ENCODE data around the gene LRPAP1.

LRPAP1 gene

GRCh38 chr4:3501126-3501824, 30.9 kb downstream of the LRPAP1 start:
- DNase-seq (ENCODE audit: low read depth): no peak
- no peak overlapping the region for H3K4me3 ChIP-seq (replicated peaks; ENCODE audit: low read depth, low read length)

DNA sequence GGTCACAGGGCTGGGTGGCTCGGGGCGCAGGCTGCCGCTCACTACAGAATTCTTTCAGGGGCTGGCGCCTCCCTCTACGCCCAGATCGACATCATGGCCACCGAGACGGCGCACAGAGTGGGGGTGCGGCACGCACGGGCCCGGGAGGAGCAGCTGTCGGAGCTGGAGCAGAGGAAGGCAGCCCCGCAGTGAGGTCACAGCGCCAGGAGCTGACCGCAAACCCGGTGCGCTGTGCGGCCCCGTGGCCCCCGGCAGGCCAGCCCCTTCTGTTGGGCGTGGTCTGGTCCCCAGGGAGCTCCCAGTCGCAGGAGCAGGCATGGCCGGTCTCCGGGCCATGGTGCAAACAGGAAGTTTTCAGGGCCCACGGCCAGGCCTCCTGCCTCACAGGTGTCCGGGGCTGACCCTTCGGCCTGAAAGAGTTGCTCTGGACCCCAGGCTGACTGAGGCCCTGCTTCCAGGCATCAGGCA, 31.6 kb downstream of the LRPAP1 start:
- DNase-seq (ENCODE audit: low read depth): no peak
- TF ChIP-seq, protein P1, sequence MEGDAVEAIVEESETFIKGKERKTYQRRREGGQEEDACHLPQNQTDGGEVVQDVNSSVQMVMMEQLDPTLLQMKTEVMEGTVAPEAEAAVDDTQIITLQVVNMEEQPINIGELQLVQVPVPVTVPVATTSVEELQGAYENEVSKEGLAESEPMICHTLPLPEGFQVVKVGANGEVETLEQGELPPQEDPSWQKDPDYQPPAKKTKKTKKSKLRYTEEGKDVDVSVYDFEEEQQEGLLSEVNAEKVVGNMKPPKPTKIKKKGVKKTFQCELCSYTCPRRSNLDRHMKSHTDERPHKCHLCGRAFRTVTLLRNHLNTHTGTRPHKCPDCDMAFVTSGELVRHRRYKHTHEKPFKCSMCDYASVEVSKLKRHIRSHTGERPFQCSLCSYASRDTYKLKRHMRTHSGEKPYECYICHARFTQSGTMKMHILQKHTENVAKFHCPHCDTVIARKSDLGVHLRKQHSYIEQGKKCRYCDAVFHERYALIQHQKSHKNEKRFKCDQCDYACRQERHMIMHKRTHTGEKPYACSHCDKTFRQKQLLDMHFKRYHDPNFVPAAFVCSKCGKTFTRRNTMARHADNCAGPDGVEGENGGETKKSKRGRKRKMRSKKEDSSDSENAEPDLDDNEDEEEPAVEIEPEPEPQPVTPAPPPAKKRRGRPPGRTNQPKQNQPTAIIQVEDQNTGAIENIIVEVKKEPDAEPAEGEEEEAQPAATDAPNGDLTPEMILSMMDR (IDR thresholded peaks at IDR 0.05; ENCODE audit: low read length, missing control alignments): no peak

More at GRCh38 chr4:3501126-3501824, 30.9 kb downstream of the LRPAP1 start:
- TF ChIP-seq, protein P1 (IDR thresholded peaks at IDR 0.05; ENCODE audit: low read length, missing control alignments): no peak

GRCh38 chr4:3500111-3500510, 32.1 kb downstream of the LRPAP1 start:
- TF ChIP-seq, protein P1 (IDR thresholded peaks at IDR 0.05; ENCODE audit: low read length, missing control alignments): no peak
- H3K4me3 ChIP-seq (replicated peaks; ENCODE audit: low read depth, low read length): no peak overlapping the region
- no peak for DNase-seq (ENCODE audit: low read depth)

More for the DNA sequence above, 31.6 kb downstream of the LRPAP1 start:
- H3K4me3 ChIP-seq (replicated peaks; ENCODE audit: low read depth, low read length): no peak overlapping the region

DNA sequence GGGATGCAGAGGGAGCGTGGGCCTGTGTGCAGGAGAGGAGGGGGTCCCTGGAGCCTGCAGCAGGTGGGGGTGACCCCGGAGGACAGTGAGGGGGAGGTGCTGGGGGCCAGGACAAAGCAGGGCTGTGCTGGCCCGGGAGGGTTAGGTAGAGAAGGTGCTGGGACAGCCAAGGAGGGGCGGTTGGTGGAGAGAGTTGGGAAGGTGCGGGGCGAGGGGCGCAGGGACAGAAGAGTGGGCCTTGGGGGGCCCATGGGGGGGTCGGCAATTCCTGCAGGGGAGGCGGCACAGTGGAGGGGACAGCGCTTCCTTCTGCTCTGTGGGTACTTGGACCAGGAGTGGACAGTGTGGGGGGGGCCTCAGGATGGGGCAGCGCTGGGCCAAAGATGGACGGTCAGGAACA, 32.5 kb downstream of the LRPAP1 start:
- TF ChIP-seq, protein P1 (IDR thresholded peaks at IDR 0.05; ENCODE audit: low read length, missing control alignments): no peak
- no peak overlapping the region for H3K4me3 ChIP-seq (replicated peaks; ENCODE audit: low read depth, low read length)
- DNase-seq (ENCODE audit: low read depth): no peak

- DNase-seq (ENCODE audit: low read depth): no peak
- TF ChIP-seq, protein P1 (IDR thresholded peaks at IDR 0.05; ENCODE audit: low read length, missing control alignments): no peak
- no peak overlapping the region for H3K4me3 ChIP-seq (replicated peaks; ENCODE audit: low read depth, low read length)
These were observed 33.2 kb downstream of the LRPAP1 start for GRCh38 chr4:3498901-3499510.

DNA sequence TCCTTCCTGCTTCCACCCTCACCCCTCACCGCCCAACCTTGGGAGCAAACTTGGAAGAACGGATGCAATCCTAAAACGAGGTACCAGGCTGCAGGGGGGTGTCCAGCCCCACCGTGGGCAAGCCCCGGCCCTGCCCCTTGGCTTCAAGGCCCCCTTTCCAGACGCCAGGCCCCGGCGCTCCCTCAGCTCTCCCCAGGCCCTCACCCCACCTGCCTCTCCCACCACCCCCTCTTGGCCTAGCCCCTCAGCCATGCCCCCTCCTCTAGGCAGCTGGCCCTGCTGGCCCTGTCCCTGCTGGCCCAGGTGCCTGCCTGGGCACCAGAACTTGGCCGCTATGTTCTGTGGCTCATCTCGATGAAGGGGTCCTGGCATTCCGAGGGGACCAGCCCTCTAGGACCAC, 33.8 kb downstream of the LRPAP1 start:
- DNase-seq (ENCODE audit: low read depth): no peak
- TF ChIP-seq, protein P1 (IDR thresholded peaks at IDR 0.05; ENCODE audit: low read length, missing control alignments): no peak
- H3K4me3 ChIP-seq (replicated peaks; ENCODE audit: low read depth, low read length): no peak overlapping the region
